Neural cell (in vitro differentiated cells): Measurements from ENCODE around the gene TRPV3. TPM values are rescaled to one million over a fixed set of nuclear protein-coding genes. Genes with fewer than 3 reads are reported as not detected.

Experiments used
- H2AFZ ChIP-seq: fragments of 200-600, 300-800 bp; sonication (generic), shearing (Covaris generic); 2 replicates; pipeline ENCODE4 v1.6.0; 2014; ENCODE audit warnings: low read depth, mild to moderate bottlenecking, antibody characterized with exemption, low read length, moderate library complexity
- H3F3A ChIP-seq: fragments of 200-600 bp; shearing (Covaris generic); 2 replicates; pipeline ENCODE4 v1.6.1; 2016; ENCODE audit warnings: mild to moderate bottlenecking, moderate library complexity, mixed read lengths, antibody characterized with exemption, low read length; ENCODE audit not compliant: insufficient read depth, poor library complexity, severe bottlenecking
- H3K27ac ChIP-seq: fragments of 200-600, 300-800 bp; sonication (generic), shearing (Covaris generic); 2 replicates; pipeline ENCODE4 v1.5.1; 2014; ENCODE audit warnings: mild to moderate bottlenecking, low read length, moderate library complexity
- H3K27me3 ChIP-seq: fragments of 300-800, 200-600 bp; sonication (generic), shearing (Covaris generic); 2 replicates; pipeline ENCODE4 v1.6.0; 2014; ENCODE audit warnings: mild to moderate bottlenecking, low read depth, low read length, moderate library complexity; ENCODE audit not compliant: insufficient read depth
- H3K36me3 ChIP-seq: fragments of 300-800, 200-600 bp; sonication (generic), shearing (Covaris generic); 2 replicates; pipeline ENCODE4 v1.5.1; 2014; ENCODE audit warnings: mild to moderate bottlenecking, antibody characterized with exemption, low read length, moderate library complexity; ENCODE audit not compliant: insufficient read depth
- H3K4me2 ChIP-seq: fragments of 300-800, 200-600 bp; sonication (generic), shearing (Covaris generic); 2 replicates; pipeline ENCODE4 v1.6.0; 2014; ENCODE audit warnings: mild to moderate bottlenecking, low read length
- H3K4me3 ChIP-seq: fragments of 300-800, 200-600 bp; sonication (generic), shearing (Covaris generic); 2 replicates; pipeline ENCODE4 v1.5.1; 2014; ENCODE audit warnings: mild to moderate bottlenecking, low read length, moderate library complexity
- H3K79me2 ChIP-seq: fragments of 200-600 bp; shearing (Covaris generic); replicated peaks from 2 replicates; pipeline ENCODE4 v1.6.0; 2014; ENCODE audit warnings: mild to moderate bottlenecking, low read length, moderate library complexity; ENCODE audit not compliant: insufficient read depth
- H3K9ac ChIP-seq: fragments of 300-800, 200-600 bp; sonication (generic), shearing (Covaris generic); 2 replicates; pipeline ENCODE4 v1.6.1; 2016; ENCODE audit warnings: mild to moderate bottlenecking, low read length, mixed read lengths
- H3K9me2 ChIP-seq: fragments of 200-600 bp; shearing (Covaris generic); 2 replicates; pipeline ENCODE4 v1.6.1; 2016; ENCODE audit warnings: mild to moderate bottlenecking, low read length, mixed read lengths; ENCODE audit not compliant: insufficient read depth
- H3K9me3 ChIP-seq: fragments of 200-600, 300-800 bp; sonication (generic), shearing (Covaris generic); 2 replicates; pipeline ENCODE4 v1.6.1; 2016; ENCODE audit warnings: mild to moderate bottlenecking, mixed run types, low read length, moderate library complexity, mixed read lengths
- H4K20me1 ChIP-seq: fragments of 200-600 bp; shearing (Covaris generic); 2 replicates; pipeline ENCODE4 v1.6.1; 2016; ENCODE audit warnings: mild to moderate bottlenecking, mixed run types; ENCODE audit not compliant: insufficient read depth
- EP300 ChIP-seq: fragments of 450-650 bp; conservative IDR thresholded peaks from 2 replicates; pipeline ENCODE4 v1.6.1; 2014; ENCODE audit warnings: antibody characterized with exemption, mild to moderate bottlenecking, moderate library complexity; ENCODE audit not compliant: poor library complexity, severe bottlenecking
- EZH2 ChIP-seq: fragments of 200-600, 300-800 bp; shearing (Covaris generic), sonication (generic); IDR thresholded peaks from 2 replicates; pipeline ENCODE4 v1.6.1; 2014; ENCODE audit warnings: antibody characterized with exemption, low read length, borderline replicate concordance, mild to moderate bottlenecking; ENCODE audit not compliant: insufficient read depth, poor library complexity, severe bottlenecking
- MXI1 ChIP-seq: fragments of 450-650 bp; conservative IDR thresholded peaks from 2 replicates; pipeline ENCODE4 v1.6.1; 2014; ENCODE audit warnings: antibody characterized with exemption, mild to moderate bottlenecking; ENCODE audit not compliant: poor library complexity, severe bottlenecking
- POLR2AphosphoS5 ChIP-seq: IDR thresholded peaks from 2 replicates; pipeline ENCODE4 v1.6.1; 2012
- RAD21 ChIP-seq: fragments of 450-650 bp; conservative IDR thresholded peaks from 2 replicates; pipeline ENCODE4 v1.6.1; 2014; ENCODE audit warnings: antibody characterized with exemption, mild to moderate bottlenecking, moderate library complexity
- SMC3 ChIP-seq: fragments of 450-650 bp; conservative IDR thresholded peaks from 2 replicates; pipeline ENCODE4 v1.6.1; 2014; ENCODE audit warnings: antibody characterized with exemption, mild to moderate bottlenecking, moderate library complexity; ENCODE audit not compliant: poor library complexity
- TAF1 ChIP-seq: IDR thresholded peaks from 2 replicates; pipeline ENCODE4 v1.6.1; 2012; ENCODE audit warnings: low read depth
- polyA plus RNA-seq: library from polyadenylated mRNA; depleted of rRNA; stranded (reverse); fragments of >200 nt; gene quantifications from 2 replicates; pipeline ENCODE4 v1.2.3, GENCODE V29; 2014
- TF ChIP-seq, protein P1 (sequence below): IDR thresholded peaks from 2 replicates; pipeline ENCODE4 v1.6.1; 2012; ENCODE audit warnings: borderline replicate concordance
- TF ChIP-seq, protein P2 (sequence below): fragments of 450-650 bp; IDR thresholded peaks from 2 replicates; pipeline ENCODE4 v1.5.1; 2014; ENCODE audit warnings: antibody characterized with exemption, mild to moderate bottlenecking, moderate library complexity; ENCODE audit not compliant: poor library complexity, severe bottlenecking

TRPV3 gene
- polyA plus RNA-seq, 1 donor from 2014 or later = 0.19 TPM

DNA sequence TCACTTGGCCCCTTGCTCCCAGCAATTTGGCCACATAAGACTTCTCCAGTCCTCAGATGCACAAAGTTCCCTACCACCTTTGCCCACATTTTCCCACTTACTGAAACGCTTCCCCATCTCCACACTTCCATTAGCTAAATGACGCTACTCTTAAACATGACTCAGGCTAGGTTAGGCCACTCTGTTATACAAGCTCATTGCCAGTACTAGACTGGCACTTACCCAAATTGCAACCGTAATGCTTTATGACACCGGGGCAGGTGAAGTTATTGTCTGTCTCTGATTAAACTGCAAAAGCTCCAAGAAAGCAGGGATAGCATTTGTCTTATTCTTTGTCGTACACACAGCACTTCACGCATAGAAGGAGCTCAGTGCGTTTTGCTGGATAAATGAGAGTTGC is 52.6 kb downstream of the TRPV3 start (continued):
- TF ChIP-seq MXI1 (no peak), TAF1 (no peak)

DNA sequence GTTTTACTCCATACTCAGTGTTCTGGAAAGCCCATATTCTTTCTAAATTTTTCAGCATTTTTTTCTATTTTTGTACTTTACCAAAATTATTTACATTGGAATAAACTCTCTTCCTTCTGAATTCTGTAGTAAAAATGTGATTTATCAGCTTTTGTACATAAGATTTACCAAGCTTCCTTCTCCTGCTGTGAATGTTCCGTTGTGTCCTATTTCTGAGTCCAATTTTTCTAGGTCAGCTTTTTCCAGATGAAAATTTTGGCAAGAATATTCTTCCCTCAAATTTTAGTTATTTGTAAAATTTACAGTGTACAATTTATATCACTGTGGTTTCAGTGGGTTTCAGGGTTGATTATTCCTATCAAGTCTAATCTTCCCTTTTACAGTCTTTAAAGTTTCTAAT is 54.3 kb downstream of the TRPV3 start:
- Histone ChIP-seq H3K27me3 (no peaks in the 10 kb centered on the region), H3K9ac (no peak overlapping the region), H2AFZ (no peak overlapping the region), H3K27ac (no peak overlapping the region), H4K20me1 (no peaks in the 10 kb centered on the region), H3K9me2 (no peaks in the 10 kb centered on the region), H3K4me2 (no peak overlapping the region), H3K4me3 (no peak overlapping the region), H3F3A (no peaks in the 10 kb centered on the region), H3K9me3 (no peaks in the 10 kb centered on the region), H3K79me2 (no peaks in the 10 kb centered on the region), H3K36me3 (no peaks in the 10 kb centered on the region)
- TF ChIP-seq POLR2AphosphoS5 (no peak), MXI1 (no peak), TAF1 (no peak), EP300 (no peak), EZH2 (no peak), SMC3 (no peak), RAD21 (no peak)
- TF ChIP-seq, protein P1, sequence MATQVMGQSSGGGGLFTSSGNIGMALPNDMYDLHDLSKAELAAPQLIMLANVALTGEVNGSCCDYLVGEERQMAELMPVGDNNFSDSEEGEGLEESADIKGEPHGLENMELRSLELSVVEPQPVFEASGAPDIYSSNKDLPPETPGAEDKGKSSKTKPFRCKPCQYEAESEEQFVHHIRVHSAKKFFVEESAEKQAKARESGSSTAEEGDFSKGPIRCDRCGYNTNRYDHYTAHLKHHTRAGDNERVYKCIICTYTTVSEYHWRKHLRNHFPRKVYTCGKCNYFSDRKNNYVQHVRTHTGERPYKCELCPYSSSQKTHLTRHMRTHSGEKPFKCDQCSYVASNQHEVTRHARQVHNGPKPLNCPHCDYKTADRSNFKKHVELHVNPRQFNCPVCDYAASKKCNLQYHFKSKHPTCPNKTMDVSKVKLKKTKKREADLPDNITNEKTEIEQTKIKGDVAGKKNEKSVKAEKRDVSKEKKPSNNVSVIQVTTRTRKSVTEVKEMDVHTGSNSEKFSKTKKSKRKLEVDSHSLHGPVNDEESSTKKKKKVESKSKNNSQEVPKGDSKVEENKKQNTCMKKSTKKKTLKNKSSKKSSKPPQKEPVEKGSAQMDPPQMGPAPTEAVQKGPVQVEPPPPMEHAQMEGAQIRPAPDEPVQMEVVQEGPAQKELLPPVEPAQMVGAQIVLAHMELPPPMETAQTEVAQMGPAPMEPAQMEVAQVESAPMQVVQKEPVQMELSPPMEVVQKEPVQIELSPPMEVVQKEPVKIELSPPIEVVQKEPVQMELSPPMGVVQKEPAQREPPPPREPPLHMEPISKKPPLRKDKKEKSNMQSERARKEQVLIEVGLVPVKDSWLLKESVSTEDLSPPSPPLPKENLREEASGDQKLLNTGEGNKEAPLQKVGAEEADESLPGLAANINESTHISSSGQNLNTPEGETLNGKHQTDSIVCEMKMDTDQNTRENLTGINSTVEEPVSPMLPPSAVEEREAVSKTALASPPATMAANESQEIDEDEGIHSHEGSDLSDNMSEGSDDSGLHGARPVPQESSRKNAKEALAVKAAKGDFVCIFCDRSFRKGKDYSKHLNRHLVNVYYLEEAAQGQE = no peak
- TF ChIP-seq, protein P2, sequence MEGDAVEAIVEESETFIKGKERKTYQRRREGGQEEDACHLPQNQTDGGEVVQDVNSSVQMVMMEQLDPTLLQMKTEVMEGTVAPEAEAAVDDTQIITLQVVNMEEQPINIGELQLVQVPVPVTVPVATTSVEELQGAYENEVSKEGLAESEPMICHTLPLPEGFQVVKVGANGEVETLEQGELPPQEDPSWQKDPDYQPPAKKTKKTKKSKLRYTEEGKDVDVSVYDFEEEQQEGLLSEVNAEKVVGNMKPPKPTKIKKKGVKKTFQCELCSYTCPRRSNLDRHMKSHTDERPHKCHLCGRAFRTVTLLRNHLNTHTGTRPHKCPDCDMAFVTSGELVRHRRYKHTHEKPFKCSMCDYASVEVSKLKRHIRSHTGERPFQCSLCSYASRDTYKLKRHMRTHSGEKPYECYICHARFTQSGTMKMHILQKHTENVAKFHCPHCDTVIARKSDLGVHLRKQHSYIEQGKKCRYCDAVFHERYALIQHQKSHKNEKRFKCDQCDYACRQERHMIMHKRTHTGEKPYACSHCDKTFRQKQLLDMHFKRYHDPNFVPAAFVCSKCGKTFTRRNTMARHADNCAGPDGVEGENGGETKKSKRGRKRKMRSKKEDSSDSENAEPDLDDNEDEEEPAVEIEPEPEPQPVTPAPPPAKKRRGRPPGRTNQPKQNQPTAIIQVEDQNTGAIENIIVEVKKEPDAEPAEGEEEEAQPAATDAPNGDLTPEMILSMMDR = no peak

DNA sequence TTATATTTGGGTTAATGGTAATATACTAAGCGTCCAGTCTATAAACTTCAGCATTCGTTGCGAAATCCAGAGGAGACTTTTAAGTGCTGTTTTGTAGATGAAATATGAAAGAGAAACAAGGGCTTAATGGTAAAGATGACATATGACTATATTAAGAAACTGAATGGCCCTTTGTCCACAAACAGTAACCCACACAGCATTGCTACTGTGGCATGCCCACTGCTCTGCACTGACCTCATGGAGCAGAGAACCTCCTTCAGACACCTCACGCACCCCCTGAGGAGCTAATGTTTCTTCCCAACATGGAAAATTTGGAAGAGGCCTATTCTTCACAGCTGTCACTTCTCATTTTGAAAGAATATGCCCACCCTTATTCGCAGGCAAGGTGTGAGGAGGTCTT is 55.1 kb downstream of the TRPV3 start:
- H3K9ac ChIP-seq = no peak overlapping the region
- H3K27me3 ChIP-seq = no peaks in the 10 kb centered on the region
- no peaks in the 10 kb centered on the region for H4K20me1 ChIP-seq
- H3K27ac ChIP-seq = no peak overlapping the region
- H3K36me3 ChIP-seq = no peaks in the 10 kb centered on the region
- no peak overlapping the region for H3K4me2 ChIP-seq
- no peaks in the 10 kb centered on the region for H3K9me3 ChIP-seq
- no peak for TF ChIP-seq SMC3
- TF ChIP-seq, protein P2 = no peak
- no peak for TF ChIP-seq MXI1
- TF ChIP-seq RAD21 = no peak
- TF ChIP-seq EP300 = no peak
- no peak for TF ChIP-seq POLR2AphosphoS5
- no peak for TF ChIP-seq TAF1
- no peak for TF ChIP-seq EZH2
- TF ChIP-seq, protein P1 = no peak
- H2AFZ ChIP-seq = no peak overlapping the region
- no peaks in the 10 kb centered on the region for H3K79me2 ChIP-seq
- no peaks in the 10 kb centered on the region for H3F3A ChIP-seq
- no peak overlapping the region for H3K4me3 ChIP-seq
- H3K9me2 ChIP-seq = no peaks in the 10 kb centered on the region
